Epithelial cell of alveolus of lung (primary cell): ENCODE results near the gene PSMB4. TPM values are rescaled to one million over a fixed set of nuclear protein-coding genes. Genes with fewer than 3 reads are reported as not detected.

ENCODE experiments used
- total RNA-seq: library from RNA; depleted of rRNA; stranded (reverse); fragments of >200 nt; gene quantifications from 2 replicates; pipeline ENCODE4 v1.2.1, GENCODE V29; 2015

The PSMB4 gene
- total RNA-seq = 331 and 344 TPM in 2 replicates

DNA sequence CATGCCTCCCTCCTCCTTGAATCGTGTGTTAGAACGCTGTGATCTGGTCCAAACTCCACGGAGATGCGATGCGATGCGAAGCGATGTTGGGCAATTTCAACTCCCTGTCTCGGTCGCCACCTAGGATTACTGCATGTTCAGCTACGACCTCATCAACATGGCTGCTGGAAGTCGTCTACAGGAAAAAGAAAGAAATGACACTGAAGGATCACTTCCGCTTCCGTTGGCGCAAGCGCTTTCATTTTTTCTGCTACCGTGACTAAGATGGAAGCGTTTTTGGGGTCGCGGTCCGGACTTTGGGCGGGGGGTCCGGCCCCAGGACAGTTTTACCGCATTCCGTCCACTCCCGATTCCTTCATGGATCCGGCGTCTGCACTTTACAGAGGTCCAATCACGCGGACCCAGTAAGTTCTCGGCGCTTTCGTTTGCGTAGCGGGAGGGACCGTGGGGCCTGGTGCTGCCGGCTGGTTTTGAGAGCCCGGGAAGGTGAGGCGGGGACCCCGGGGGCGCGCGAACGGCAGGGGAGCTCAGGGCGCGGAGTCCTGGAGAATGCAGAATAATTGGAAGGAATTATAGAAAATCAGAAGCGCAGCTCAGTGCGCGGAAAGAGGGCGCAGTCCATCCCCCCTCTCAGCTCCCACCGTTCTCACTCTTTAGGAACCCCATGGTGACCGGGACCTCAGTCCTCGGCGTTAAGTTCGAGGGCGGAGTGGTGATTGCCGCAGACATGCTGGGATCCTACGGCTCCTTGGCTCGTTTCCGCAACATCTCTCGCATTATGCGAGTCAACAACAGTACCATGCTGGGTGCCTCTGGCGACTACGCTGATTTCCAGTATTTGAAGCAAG is at the start of gene PSMB4:
Gene PSMB4 (plus strand): TSS at position 250 of the 848 bp plus-strand sequence. CDS start 15 bp downstream, at position 265.

DNA sequence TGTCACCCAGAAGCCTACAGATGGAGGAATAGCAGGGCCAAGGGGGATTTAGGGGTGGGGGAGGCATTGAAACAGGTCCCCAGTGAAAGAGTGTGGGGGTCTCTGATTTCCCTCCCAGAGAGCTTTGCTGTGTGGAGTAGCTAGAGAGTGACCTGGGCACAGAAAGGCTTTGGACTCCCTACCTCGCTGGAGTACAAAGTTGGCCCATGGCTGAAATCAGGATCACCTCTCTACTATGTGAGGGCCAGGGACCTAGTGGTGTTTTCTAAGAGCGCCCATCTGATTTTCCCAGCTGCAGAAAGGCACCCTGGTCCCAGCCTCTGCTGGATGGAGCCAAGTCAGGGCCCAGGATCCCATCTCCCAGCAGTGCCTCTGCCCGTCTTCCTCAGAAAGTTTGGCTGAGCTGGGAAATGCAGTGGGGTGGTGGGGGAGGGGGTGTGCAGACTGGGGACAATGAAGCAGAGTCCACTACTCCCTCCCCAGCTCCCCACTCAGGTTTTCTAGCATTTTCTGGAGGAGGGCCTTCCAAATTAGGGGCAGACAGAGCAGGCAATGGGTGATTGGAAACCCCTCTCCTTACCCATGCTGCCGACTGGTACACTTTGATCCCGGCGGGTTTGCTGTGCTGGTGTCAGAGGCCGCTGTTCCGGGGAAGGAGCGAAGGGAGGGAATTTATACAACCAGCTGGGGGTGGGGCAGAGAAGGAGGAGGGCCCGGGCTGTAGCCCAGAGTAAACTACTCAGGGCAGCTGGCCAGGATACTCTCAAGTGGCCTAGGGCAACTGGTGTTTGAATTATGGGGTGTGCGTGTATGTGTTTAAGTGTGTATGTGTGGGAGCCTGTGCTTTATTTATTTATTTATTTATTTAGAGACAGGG is 27.1 kb upstream of the PSMB4 start, which contains the start of gene SELENBP1:
Gene SELENBP1 (minus strand): TSS at position 648 of the 877 bp plus-strand sequence. CDS start 64 bp downstream, at position 584.

Other genes with a start within 250 kb of the PSMB4 start
- not detected in 2 replicates for gene TNFAIP8L2, start 242.9 kb upstream of the PSMB4 start, total RNA-seq
- gene LYSMD1, start 233.7 kb upstream of the PSMB4 start, total RNA-seq = 6.2 and 11.7 TPM in 2 replicates
- 29.5 and 31.0 TPM in 2 replicates for gene SCNM1, start 233.4 kb upstream of the PSMB4 start, total RNA-seq
- not detected in 2 replicates for gene TMOD4, start 223.6 kb upstream of the PSMB4 start, total RNA-seq
- gene VPS72, start 209.4 kb upstream of the PSMB4 start, total RNA-seq = 42.7 and 52.9 TPM in 2 replicates
- 42.2 and 43.2 TPM in 2 replicates for gene PIP5K1A, start 201.0 kb upstream of the PSMB4 start, total RNA-seq
- gene PSMD4, start 144.8 kb upstream of the PSMB4 start, total RNA-seq = 124 and 156 TPM in 2 replicates
- gene ZNF687, start 117.3 kb upstream of the PSMB4 start, total RNA-seq = 17.6 and 29.0 TPM in 2 replicates
- 48.6 and 60.4 TPM in 2 replicates for gene PI4KB, start 72.2 kb upstream of the PSMB4 start, total RNA-seq
- 22.2 and 25.4 TPM in 2 replicates for gene RFX5, start 52.3 kb upstream of the PSMB4 start, total RNA-seq
- 27.0 and 118 TPM in 2 replicates for gene SELENBP1, start 26.9 kb upstream of the PSMB4 start, total RNA-seq
- 16.3 and 29.4 TPM in 2 replicates for gene POGZ, start 59.9 kb downstream of the PSMB4 start, total RNA-seq
- gene CGN, start 111.8 kb downstream of the PSMB4 start, total RNA-seq = 0.52 TPM in 1 of 2 replicates, not detected in the other
- gene TUFT1, start 140.7 kb downstream of the PSMB4 start, total RNA-seq = 2.3 and 6.2 TPM in 2 replicates
- 13.8 and 20.5 TPM in 2 replicates for gene SNX27, start 212.5 kb downstream of the PSMB4 start, total RNA-seq